DOHH2 (cell line): ENCODE results near the gene GJD2.

Source experiments
- H3F3A ChIP-seq: fragments of 200-600 bp; sonication (generic), shearing (Covaris generic); 2 replicates; pipeline ENCODE4 v1.6.0; 2016; ENCODE audit warnings: antibody characterized with exemption, mild to moderate bottlenecking; ENCODE audit not compliant: control insufficient read depth, insufficient read depth
- H3K27ac ChIP-seq: fragments of 200-600 bp; sonication (generic); 2 replicates; pipeline ENCODE4 v1.5.1; 2014; ENCODE audit warnings: low read depth, mild to moderate bottlenecking, low read length, moderate library complexity
- H3K27me3 ChIP-seq: fragments of 200-600 bp; sonication (generic); 2 replicates; pipeline ENCODE4 v1.6.1; 2014; ENCODE audit warnings: mild to moderate bottlenecking, low read length, mixed read lengths; ENCODE audit not compliant: control insufficient read depth
- H3K36me3 ChIP-seq: fragments of 200-600 bp; sonication (generic); 2 replicates; pipeline ENCODE4 v1.6.1; 2014; ENCODE audit warnings: mild to moderate bottlenecking, low read length, moderate library complexity, mixed read lengths; ENCODE audit not compliant: control insufficient read depth
- H3K4me1 ChIP-seq: fragments of 200-600 bp; sonication (generic); 2 replicates; pipeline ENCODE4 v1.6.1; 2014; ENCODE audit warnings: mild to moderate bottlenecking, low read length, mixed read lengths; ENCODE audit not compliant: control insufficient read depth
- H3K4me2 ChIP-seq: fragments of 200-600 bp; sonication (generic); 2 replicates; pipeline ENCODE4 v1.6.0; 2014; ENCODE audit warnings: mild to moderate bottlenecking, low read length, moderate library complexity
- H3K4me3 ChIP-seq: fragments of 200-600 bp; sonication (generic); 2 replicates; pipeline ENCODE4 v1.5.1; 2014; ENCODE audit warnings: mild to moderate bottlenecking, low read length, mixed read lengths
- H3K79me2 ChIP-seq: fragments of 200-600 bp; sonication (generic); 2 replicates; pipeline ENCODE4 v1.6.1; 2014; ENCODE audit warnings: mild to moderate bottlenecking, low read length, mixed read lengths; ENCODE audit not compliant: control insufficient read depth
- H3K9me2 ChIP-seq: fragments of 200-600 bp; sonication (generic); replicated peaks from 2 replicates; pipeline ENCODE4 v1.6.1; 2014; ENCODE audit warnings: mild to moderate bottlenecking, low read length, mixed read lengths; ENCODE audit not compliant: control insufficient read depth
- H3K9me3 ChIP-seq: fragments of 200-600 bp; sonication (generic); 2 replicates; pipeline ENCODE4 v1.6.1; 2014; ENCODE audit warnings: antibody characterized with exemption, low read length, mixed read lengths; ENCODE audit not compliant: control insufficient read depth, insufficient read depth
- H4K20me1 ChIP-seq: fragments of 200-600 bp; sonication (generic); 2 replicates; pipeline ENCODE4 v1.6.0; 2014; ENCODE audit warnings: low read depth, mild to moderate bottlenecking, antibody characterized with exemption, low read length, moderate library complexity; ENCODE audit not compliant: control insufficient read depth, insufficient read depth
- CTCF ChIP-seq: fragments of 200-600 bp; sonication (generic); IDR thresholded peaks from one replicate; pipeline ENCODE4 v1.5.1; 2014; ENCODE audit warnings: antibody characterized with exemption, mild to moderate bottlenecking, low read depth, low read length; ENCODE audit not compliant: poor library complexity, severe bottlenecking
- EZH2phosphoT487 ChIP-seq: fragments of 200-600 bp; sonication (generic); IDR thresholded peaks from 2 replicates; pipeline ENCODE4 v1.6.1; 2017; ENCODE audit warnings: borderline replicate concordance, mild to moderate bottlenecking, antibody characterized with exemption, low read length, moderate library complexity, mixed read lengths

The GJD2 gene

DNA sequence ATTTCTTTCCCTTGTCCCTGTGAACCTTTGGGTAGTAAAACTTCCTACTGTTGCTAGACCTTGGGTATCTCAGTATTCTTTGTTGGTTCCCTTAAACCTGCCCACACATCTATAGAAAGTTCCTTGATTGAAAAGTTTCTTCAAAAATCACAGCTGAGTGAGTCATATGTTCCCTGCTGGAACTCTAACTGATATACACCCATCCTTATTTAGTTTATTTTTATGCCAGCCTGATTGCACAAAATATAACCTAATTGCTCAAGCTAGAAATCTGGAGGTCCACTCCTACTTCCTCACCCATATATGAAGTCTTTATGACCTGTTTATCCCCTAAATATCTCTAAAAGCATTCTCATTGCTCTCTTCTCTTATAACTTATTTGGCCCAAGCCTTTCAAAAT is 13.7 kb upstream of the GJD2 start:
- no peak overlapping the region for H3K4me2 ChIP-seq

GRCh38 chr15:34765741-34766140 is 10.9 kb upstream of the GJD2 start:
- Histone ChIP-seq H3K36me3 (no peaks in the 10 kb centered on the region), H3F3A (no peaks in the 10 kb centered on the region), H4K20me1 (no peaks in the 10 kb centered on the region), H3K9me2 (no peaks in the 10 kb centered on the region), H3K4me3 (no peak overlapping the region), H3K4me1 (no peaks in the 10 kb centered on the region), H3K4me2 (no peak overlapping the region), H3K27ac (no peak overlapping the region), H3K27me3 (0 out of 2 replicates have a peak, but pooled peaks cover 2% of the 10 kb centered on the region), H3K9me3 (no peaks in the 10 kb centered on the region), H3K79me2 (no peaks in the 10 kb centered on the region)
- TF ChIP-seq EZH2phosphoT487: no peak

More for the DNA sequence above, 13.7 kb upstream of the GJD2 start:
- H3K4me3 ChIP-seq: no peak overlapping the region
- H3K9me2 ChIP-seq: no peaks in the 10 kb centered on the region
- H3K9me3 ChIP-seq: no peaks in the 10 kb centered on the region
- H3K79me2 ChIP-seq: no peaks in the 10 kb centered on the region
- H4K20me1 ChIP-seq: no peaks in the 10 kb centered on the region
- H3K4me1 ChIP-seq: no peaks in the 10 kb centered on the region
- no peaks in the 10 kb centered on the region for H3K36me3 ChIP-seq
- H3F3A ChIP-seq: no peaks in the 10 kb centered on the region
- H3K27ac ChIP-seq: no peak overlapping the region
- H3K27me3 ChIP-seq: peaks cover 5% of the 10 kb centered on the region; the same call in 1 of the 2 replicates
- no peak for TF ChIP-seq EZH2phosphoT487
- no peak for TF ChIP-seq CTCF

GRCh38 chr15:34760909-34761308 is 6.1 kb upstream of the GJD2 start:
- TF ChIP-seq EZH2phosphoT487 (no peak), CTCF (no peak)
- Histone ChIP-seq H3K36me3 (no peaks in the 10 kb centered on the region), H3F3A (no peaks in the 10 kb centered on the region), H4K20me1 (no peaks in the 10 kb centered on the region), H3K27me3 (peaks cover 11% of the 10 kb centered on the region), H3K4me2 (no peak overlapping the region), H3K9me2 (no peaks in the 10 kb centered on the region), H3K4me1 (no peaks in the 10 kb centered on the region), H3K9me3 (no peaks in the 10 kb centered on the region), H3K27ac (no peak overlapping the region), H3K4me3 (no peak overlapping the region), H3K79me2 (no peaks in the 10 kb centered on the region)

DNA sequence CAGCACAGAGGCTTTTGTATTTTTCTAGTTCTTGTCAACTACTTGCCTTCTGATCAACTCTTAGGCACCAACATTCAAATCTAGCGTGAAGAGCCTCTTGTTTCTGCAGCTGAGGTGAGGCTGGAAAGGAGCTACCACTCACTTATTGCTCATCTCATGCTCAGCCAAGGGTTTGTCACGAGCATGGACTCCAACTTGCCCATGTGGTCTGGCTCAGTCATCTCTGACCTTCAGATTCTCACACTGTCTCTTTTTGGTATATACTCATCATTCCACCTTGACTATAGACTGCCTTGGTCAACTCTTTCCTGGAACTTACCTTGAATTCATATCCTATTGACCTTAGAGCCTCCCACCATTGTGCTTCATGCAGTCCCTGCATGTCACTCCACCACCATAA is 5.2 kb upstream of the GJD2 start:
- no peak overlapping the region for H3K27ac ChIP-seq

More for the DNA sequence above, 5.2 kb upstream of the GJD2 start:
- Histone ChIP-seq H3F3A (no peaks in the 10 kb centered on the region), H3K9me3 (no peaks in the 10 kb centered on the region), H3K9me2 (no peaks in the 10 kb centered on the region), H3K36me3 (no peaks in the 10 kb centered on the region), H4K20me1 (no peaks in the 10 kb centered on the region), H3K4me2 (no peak overlapping the region), H3K4me3 (no peak overlapping the region), H3K27me3 (peaks cover 14% of the 10 kb centered on the region), H3K79me2 (no peaks in the 10 kb centered on the region), H3K4me1 (no peaks in the 10 kb centered on the region)
- no peak for TF ChIP-seq EZH2phosphoT487
- no peak for TF ChIP-seq CTCF
